ENCODE results near the gene CWC25. TPM values are rescaled to one million over a fixed set of nuclear protein-coding genes. Genes with fewer than 3 reads are reported as not detected.

CWC25 gene
- total RNA-seq, 1 experiment from 2014 or later = 17.3 TPM

GRCh38 chr17:38848939-38849605 is 24.0 kb upstream of the CWC25 start (continued):
- TF ChIP-seq ERG (CRISPR knock-in tag; IDR thresholded peaks at IDR 0.05) (0 out of 2 replicates have a peak, but pooled peaks have one; percentile 17), E2F1 (CRISPR knock-in tag; IDR thresholded peaks at IDR 0.05) (no peak), ZNF671 (CRISPR knock-in tag; IDR thresholded peaks at IDR 0.05) (peak; percentile 72; the same call in 1 of the 2 replicates), NR1H2 (CRISPR knock-in tag; IDR thresholded peaks at IDR 0.05) (no peak), ZNF512 (CRISPR knock-in tag; IDR thresholded peaks at IDR 0.05; ENCODE audit: borderline replicate concordance) (no peak), ZNF317 (CRISPR knock-in tag; IDR thresholded peaks at IDR 0.05; ENCODE audit: borderline replicate concordance, low read depth) (0 out of 2 replicates have a peak, but pooled peaks have one; percentile 24), CTCF (IDR thresholded peaks at IDR 0.05) (no peak), ZMAT4 (CRISPR knock-in tag; IDR thresholded peaks at IDR 0.05) (no peak), PRDM15 (CRISPR knock-in tag; IDR thresholded peaks at IDR 0.05) (no peak), GABPB1 (CRISPR knock-in tag; IDR thresholded peaks at IDR 0.05) (no peak), SP1 (CRISPR knock-in tag; conservative IDR thresholded peaks at IDR 0.05) (no peak), ZNF532 (CRISPR knock-in tag; IDR thresholded peaks at IDR 0.05; ENCODE audit: borderline replicate concordance) (0 out of 2 replicates have a peak, but pooled peaks have one; percentile 4), E2F5 (CRISPR knock-in tag; IDR thresholded peaks at IDR 0.05) (no peak), TEAD4 (CRISPR knock-in tag; IDR thresholded peaks at IDR 0.05) (no peak), ATF6 (CRISPR knock-in tag; IDR thresholded peaks at IDR 0.05) (no peak), GTF2I (CRISPR knock-in tag; conservative IDR thresholded peaks at IDR 0.05) (no peak), NFATC4 (CRISPR knock-in tag; IDR thresholded peaks at IDR 0.05) (peak; percentile 77; the same call in 1 of the 2 replicates), SMAD4 (CRISPR knock-in tag; IDR thresholded peaks at IDR 0.05) (no peak), ATF2 (CRISPR knock-in tag; IDR thresholded peaks at IDR 0.05; ENCODE audit: borderline replicate concordance, low read depth) (no peak)

Data from WTC11 (cell line).